CD4-positive, CD25-positive, alpha-beta regulatory T cell (primary cell): Measurements from ENCODE around the gene PLPPR2. TPM values are rescaled to one million over a fixed set of nuclear protein-coding genes. Genes with fewer than 3 reads are reported as not detected.

Source experiments
- ATAC-seq, 2 donors: fragments of 150-1000 bp; cut with Tn5 transposase; one replicate each; pipeline ENCODE4 v1.10.0; 2021; ENCODE audit warnings: low read depth in 2 of 2, moderate number of reproducible peaks in 2 of 2, moderate library complexity in 1 of 2
- DNase-seq, 3 donors: peaks; one replicate each; pipeline versions ENCODE4 v3.0.0 to v3.0.0-alpha.2; 2012 to 2022; ENCODE audit warnings: mixed read lengths in 1 of 3
- H3K27ac ChIP-seq: one replicate; pipeline ENCODE4 v1.7.0; 2013; ENCODE audit warnings: mild to moderate bottlenecking, low read length; ENCODE audit not compliant: insufficient read depth, poor library complexity, severe bottlenecking
- H3K27me3 ChIP-seq: one replicate; pipeline ENCODE4 v1.7.0; 2013; ENCODE audit warnings: low read length; ENCODE audit not compliant: control insufficient read depth, insufficient read depth
- H3K36me3 ChIP-seq: one replicate; pipeline ENCODE4 v1.7.0; 2013; ENCODE audit warnings: mild to moderate bottlenecking, low read length, moderate library complexity; ENCODE audit not compliant: control insufficient read depth, insufficient read depth
- H3K4me1 ChIP-seq: 2 replicates; pipeline ENCODE4 v1.7.0; 2013; ENCODE audit warnings: mild to moderate bottlenecking, low read length; ENCODE audit not compliant: insufficient read depth, control insufficient read depth, poor library complexity, severe bottlenecking
- H3K4me3 ChIP-seq: one replicate; pipeline ENCODE4 v1.7.0; 2013; ENCODE audit warnings: low read depth, mild to moderate bottlenecking, low read length, moderate library complexity
- H3K9me3 ChIP-seq, 2 experiments: 1 replicate in 1 of 2; 2 replicates in 1 of 2; pipeline ENCODE4 v1.7.0; 2013; ENCODE audit warnings: low read length in 2 of 2, mild to moderate bottlenecking in 1 of 2, moderate library complexity in 1 of 2; ENCODE audit not compliant: control insufficient read depth in 2 of 2
- H3K27ac Mint-ChIP-seq, 3 donors: one replicate each; pipeline ENCODE4 v1.8.0; 2020 to 2022; ENCODE audit warnings: mild to moderate bottlenecking in 3 of 3, mixed read lengths in 3 of 3, moderate library complexity in 2 of 3
- H3K27me3 Mint-ChIP-seq: one replicate; pipeline ENCODE4 v1.8.0; 2022; ENCODE audit warnings: mild to moderate bottlenecking, mixed read lengths
- H3K36me3 Mint-ChIP-seq: one replicate; pipeline ENCODE4 v1.8.0; 2020; ENCODE audit warnings: mixed read lengths
- H3K4me1 Mint-ChIP-seq, 4 donors: one replicate each; pipeline ENCODE4 v1.8.0; 2020 to 2022; ENCODE audit warnings: mixed read lengths in 4 of 4, mild to moderate bottlenecking in 1 of 4
- H3K4me3 Mint-ChIP-seq, 4 donors: one replicate each; pipeline ENCODE4 v1.8.0; 2020 to 2022; ENCODE audit warnings: mild to moderate bottlenecking in 4 of 4, mixed read lengths in 4 of 4, moderate library complexity in 3 of 4
- H3K9me3 Mint-ChIP-seq, 7 donors: one replicate each; pipeline ENCODE4 v1.8.0; 2020 to 2022; ENCODE audit warnings: mixed read lengths in 7 of 7, mild to moderate bottlenecking in 3 of 7, moderate library complexity in 2 of 7
- polyA plus RNA-seq, 4 donors: library from polyadenylated mRNA; unstranded; fragments of 300-500 nt; fragmentation: Illumina TruSeq; gene quantifications; one replicate each; pipeline ENCODE4 v1.2.3, GENCODE V29; 2021
- total RNA-seq: library from RNA; stranded (reverse); gene quantifications from one replicate; pipeline ENCODE4 v1.2.3, GENCODE V29; 2022

Gene PLPPR2
- total and polyA plus RNA-seq, 5 donors from 2014 or later = 0.86 to 10.4 (median 2.3) TPM

- Histone ChIP-seq H3K27ac (no peak overlapping the region), H3K27me3 (no peaks in the 10 kb centered on the region), H3K36me3 (no peaks in the 10 kb centered on the region), H3K4me3 (no peak overlapping the region), H3K4me1 (peaks cover 38% of the 10 kb centered on the region), H3K9me3 (no peaks in the 10 kb centered on the region)
- H3K27me3 Mint-ChIP-seq = peaks cover 19% of the 10 kb centered on the region
- H3K4me3 Mint-ChIP-seq = peak overlapping the region in 1 of 4 donors; percentile 57
- H3K36me3 Mint-ChIP-seq = no peaks in the 10 kb centered on the region
- H3K4me1 Mint-ChIP-seq = peaks cover 5 to 47% (median 22%) of the 10 kb centered on the region in 4 donors
- ATAC-seq (no peak), DNase-seq (no peak)
- no peaks in the 10 kb centered on the region for H3K9me3 Mint-ChIP-seq
- H3K27ac Mint-ChIP-seq = no peak overlapping the region
These were observed 28.4 kb downstream of the PLPPR2 start for GRCh38 chr19:11383706-11384048.

GRCh38 chr19:11384778-11385129 is 29.5 kb downstream of the PLPPR2 start:
- no peak for ATAC-seq
- Mint-ChIP-seq H3K27me3 (peaks cover 19% of the 10 kb centered on the region), H3K9me3 (no peaks in the 10 kb centered on the region), H3K4me1 (peaks cover 5 to 40% (median 21%) of the 10 kb centered on the region in 4 donors), H3K27ac (peak overlapping the region in 1 of 3 donors; percentile 38), H3K36me3 (no peaks in the 10 kb centered on the region), H3K4me3 (peak overlapping the region; percentile 45 to 71 (median 62))
- H3K27ac ChIP-seq = no peak overlapping the region
- H3K4me3 ChIP-seq = no peak overlapping the region
- H3K36me3 ChIP-seq = no peaks in the 10 kb centered on the region
- H3K9me3 ChIP-seq = no peaks in the 10 kb centered on the region
- peaks cover 38% of the 10 kb centered on the region for H3K4me1 ChIP-seq
- H3K27me3 ChIP-seq = no peaks in the 10 kb centered on the region
- DNase-seq = no peak

- H3K4me3 Mint-ChIP-seq = peak overlapping the region in 1 of 4 donors; percentile 67
- peaks cover 0 to 17% (median 6%) of the 10 kb centered on the region in 4 donors for H3K4me1 Mint-ChIP-seq
- H3K27me3 ChIP-seq = no peaks in the 10 kb centered on the region
- peaks cover 18% of the 10 kb centered on the region for H3K4me1 ChIP-seq
- no peaks in the 10 kb centered on the region for H3K36me3 ChIP-seq
- H3K9me3 Mint-ChIP-seq = peaks cover 0 to 4% (median 0%) of the 10 kb centered on the region in 7 donors
- no peak for ATAC-seq
- H3K36me3 Mint-ChIP-seq = no peaks in the 10 kb centered on the region
- H3K27me3 Mint-ChIP-seq = peaks cover 7% of the 10 kb centered on the region
- no peak overlapping the region for H3K27ac ChIP-seq
- peaks cover 3 to 6% of the 10 kb centered on the region in 2 experiments for H3K9me3 ChIP-seq
- DNase-seq = peak in 2 of 3 donors; percentile 34 to 47
- no peak overlapping the region for H3K4me3 ChIP-seq
- H3K27ac Mint-ChIP-seq = peak overlapping the region in 2 of 3 donors; percentile 39 to 77
These were observed 32.2 kb downstream of the PLPPR2 start for GRCh38 chr19:11387162-11388034.

GRCh38 chr19:11390359-11390758 is 35.1 kb downstream of the PLPPR2 start:
- no peak overlapping the region for H3K27ac ChIP-seq
- H3K9me3 Mint-ChIP-seq = peaks cover 0 to 4% (median 0%) of the 10 kb centered on the region in 7 donors
- DNase-seq = no peak
- no peaks in the 10 kb centered on the region for H3K27me3 ChIP-seq
- no peak overlapping the region for H3K4me3 ChIP-seq
- peaks cover 15% of the 10 kb centered on the region for H3K27me3 Mint-ChIP-seq
- no peak overlapping the region for H3K27ac Mint-ChIP-seq
- H3K4me1 Mint-ChIP-seq = peaks cover 5 to 11% (median 7%) of the 10 kb centered on the region in 4 donors
- no peak for ATAC-seq
- no peaks in the 10 kb centered on the region for H3K36me3 Mint-ChIP-seq
- H3K9me3 ChIP-seq = peaks cover 3 to 6% of the 10 kb centered on the region in 2 experiments
- H3K4me1 ChIP-seq = peaks cover 4% of the 10 kb centered on the region
- no peaks in the 10 kb centered on the region for H3K36me3 ChIP-seq
- no peak overlapping the region for H3K4me3 Mint-ChIP-seq

GRCh38 chr19:11390933-11391680 is 35.9 kb downstream of the PLPPR2 start:
- H3K27ac ChIP-seq = no peak overlapping the region
- Mint-ChIP-seq H3K9me3 (peaks cover 0 to 4% (median 0%) of the 10 kb centered on the region in 7 donors), H3K4me3 (no peak overlapping the region), H3K36me3 (no peaks in the 10 kb centered on the region), H3K27me3 (peaks cover 16% of the 10 kb centered on the region), H3K4me1 (peaks cover 5 to 11% (median 7%) of the 10 kb centered on the region in 4 donors), H3K27ac (no peak overlapping the region)
- H3K36me3 ChIP-seq = no peaks in the 10 kb centered on the region
- H3K9me3 ChIP-seq = peaks cover 3 to 6% of the 10 kb centered on the region in 2 experiments
- no peak for DNase-seq
- ATAC-seq = no peak
- no peak overlapping the region for H3K4me3 ChIP-seq
- H3K27me3 ChIP-seq = no peaks in the 10 kb centered on the region
- H3K4me1 ChIP-seq = peaks cover 4% of the 10 kb centered on the region

- H3K4me1 ChIP-seq = no peaks in the 10 kb centered on the region
- no peaks in the 10 kb centered on the region for H3K36me3 ChIP-seq
- ATAC-seq = no peak
- no peak overlapping the region for H3K27ac ChIP-seq
- H3K9me3 ChIP-seq = no peaks in the 10 kb centered on the region
- H3K36me3 Mint-ChIP-seq = no peaks in the 10 kb centered on the region
- peaks cover 16% of the 10 kb centered on the region for H3K27me3 Mint-ChIP-seq
- no peaks in the 10 kb centered on the region for H3K27me3 ChIP-seq
- peaks cover 2 to 6% (median 4%) of the 10 kb centered on the region in 4 donors for H3K4me1 Mint-ChIP-seq
- H3K9me3 Mint-ChIP-seq = peaks cover 0 to 3% (median 0%) of the 10 kb centered on the region in 7 donors
- peak overlapping the region in 1 of 3 donors; percentile 28 for H3K27ac Mint-ChIP-seq
- DNase-seq = no peak
- no peak overlapping the region for H3K4me3 Mint-ChIP-seq
- H3K4me3 ChIP-seq = no peak overlapping the region
These were observed 41.9 kb downstream of the PLPPR2 start for GRCh38 chr19:11397089-11397610.

GRCh38 chr19:11399667-11400066 is 44.4 kb downstream of the PLPPR2 start:
- Histone ChIP-seq H3K4me1 (no peaks in the 10 kb centered on the region), H3K9me3 (no peaks in the 10 kb centered on the region), H3K4me3 (no peak overlapping the region), H3K27me3 (no peaks in the 10 kb centered on the region), H3K36me3 (no peaks in the 10 kb centered on the region), H3K27ac (no peak overlapping the region)
- no peak overlapping the region for H3K4me3 Mint-ChIP-seq
- ATAC-seq = no peak
- H3K36me3 Mint-ChIP-seq = no peaks in the 10 kb centered on the region
- H3K9me3 Mint-ChIP-seq = peaks cover 0 to 2% (median 0%) of the 10 kb centered on the region in 7 donors
- peaks cover 4% of the 10 kb centered on the region for H3K27me3 Mint-ChIP-seq
- no peaks in the 10 kb centered on the region for H3K4me1 Mint-ChIP-seq
- H3K27ac Mint-ChIP-seq = no peak overlapping the region
- DNase-seq = no peak
